Measurements from ENCODE around the gene LCE1D.
A peak's percentile ranks its signal among the peaks of the same experiment; 100 is the strongest.

LCE1D gene

GRCh38 chr1:152796421-152796820 is at the start of gene LCE1D:
TSS of gene LCE1D (plus strand) at chr1:152796721. CDS start at chr1:152797795, 1,074 bp downstream.
- DNase-seq: no peak

GRCh38 chr1:152747831-152748230 is 48.7 kb upstream of the LCE1D start:
- DNase-seq: no peak

GRCh38 chr1:152752225-152752624 is 44.3 kb upstream of the LCE1D start:
- no peak for DNase-seq

GRCh38 chr1:152753586-152753985 is 42.9 kb upstream of the LCE1D start:
- no peak for DNase-seq

GRCh38 chr1:152756872-152757271 is 39.6 kb upstream of the LCE1D start:
- no peak for DNase-seq

- DNase-seq: no peak
Observed at GRCh38 chr1:152757747-152758146, 38.8 kb upstream of the LCE1D start, which contains the start of gene KPRP. TSS of gene KPRP (plus strand) at chr1:152758025. CDS start at chr1:152759589, 1,564 bp downstream.

- no peak for DNase-seq
Observed at GRCh38 chr1:152758636-152759035, 37.9 kb upstream of the LCE1D start.

- DNase-seq: no peak
Observed at GRCh38 chr1:152759453-152760173, 36.9 kb upstream of the LCE1D start.

- no peak for DNase-seq
Observed at GRCh38 chr1:152760551-152761190, 35.9 kb upstream of the LCE1D start.

GRCh38 chr1:152761609-152762213 is 34.8 kb upstream of the LCE1D start:
- DNase-seq: no peak

GRCh38 chr1:152768847-152769533 is 27.5 kb upstream of the LCE1D start:
- DNase-seq: no peak

GRCh38 chr1:152770411-152770810 is 26.1 kb upstream of the LCE1D start:
- no peak for DNase-seq

GRCh38 chr1:152774875-152775274 is 21.6 kb upstream of the LCE1D start, which contains the start of gene LCE1F:
TSS of gene LCE1F (plus strand) at chr1:152775140. CDS start at chr1:152776372, 1,232 bp downstream.
- no peak for DNase-seq

GRCh38 chr1:152776361-152776760 is 20.2 kb upstream of the LCE1D start:
- DNase-seq: no peak

- peak; percentile 29 for DNase-seq
Observed at GRCh38 chr1:152777510-152778137, 18.9 kb upstream of the LCE1D start.

- DNase-seq: no peak
Observed at GRCh38 chr1:152783095-152783494, 13.4 kb upstream of the LCE1D start.

GRCh38 chr1:152786077-152786476 is 10.4 kb upstream of the LCE1D start, which contains the start of gene LCE1E:
TSS of gene LCE1E (plus strand) at chr1:152786257. CDS start at chr1:152787300, 1,043 bp downstream.
- no peak for DNase-seq

- no peak for DNase-seq
Observed at GRCh38 chr1:152795686-152796085, 835 bp upstream of the LCE1D start.

- no peak for DNase-seq
Observed at GRCh38 chr1:152801333-152801732, 4.8 kb downstream of the LCE1D start.

- no peak for DNase-seq
Observed at GRCh38 chr1:152806576-152806975, 10.1 kb downstream of the LCE1D start, which contains the start of gene LCE1C. TSS of gene LCE1C (minus strand) at chr1:152806651. CDS start at chr1:152805478, 1,173 bp downstream.

GRCh38 chr1:152811050-152811449 is 14.5 kb downstream of the LCE1D start:
- DNase-seq: no peak

GRCh38 chr1:152811671-152812070 is 15.2 kb downstream of the LCE1D start, which contains the start of gene LCE1B:
TSS of gene LCE1B (plus strand) at chr1:152811971. CDS start at chr1:152812447, 476 bp downstream.
- DNase-seq: no peak
